ENCODE data around the gene CAB39L.
"Not testable (repeated sequence)": the region's sequence is repeated elsewhere in the genome, so short reads cannot be mapped to it uniquely, and the experiment has no call there.

Gene CAB39L

DNA sequence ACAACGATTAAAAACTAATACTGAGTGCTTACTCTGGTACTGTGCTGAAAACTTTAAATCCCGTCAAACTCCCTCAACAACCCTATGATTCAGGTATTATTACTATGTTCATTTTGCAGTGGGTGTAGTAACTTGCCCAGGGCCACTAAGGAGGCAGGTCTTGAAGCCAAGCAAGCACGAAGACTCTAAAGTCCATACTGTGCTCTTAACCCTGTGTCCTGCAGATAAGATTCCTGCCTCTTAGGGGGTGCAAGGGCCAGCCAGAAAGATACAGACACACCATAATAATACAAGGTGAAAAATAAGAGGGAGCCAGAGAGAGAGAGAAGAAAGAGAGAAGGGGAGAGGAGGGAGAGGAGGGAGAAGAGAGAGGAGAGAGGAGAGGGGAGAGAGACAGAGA is 100.6 kb downstream of the CAB39L start:
- no peak for ATAC-seq

DNA sequence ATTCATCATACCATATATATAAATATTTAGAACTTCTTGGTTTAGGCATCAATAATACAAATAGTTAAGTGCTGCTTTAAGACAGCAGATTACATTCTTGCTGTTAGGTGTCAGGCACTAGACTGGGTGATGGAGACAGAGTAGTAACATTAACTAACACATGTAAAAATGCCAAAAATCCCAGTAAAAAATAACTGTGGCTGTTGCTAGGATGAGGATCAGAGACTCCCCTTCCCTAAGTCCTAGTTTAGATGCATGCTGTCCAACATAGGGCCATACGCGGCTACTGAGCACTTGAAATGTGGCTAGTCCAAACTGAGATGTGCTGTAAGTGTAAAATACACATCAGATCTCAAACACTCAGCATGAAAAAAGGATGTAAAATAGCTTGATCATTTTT is 101.4 kb downstream of the CAB39L start:
- no peak for ATAC-seq

DNA sequence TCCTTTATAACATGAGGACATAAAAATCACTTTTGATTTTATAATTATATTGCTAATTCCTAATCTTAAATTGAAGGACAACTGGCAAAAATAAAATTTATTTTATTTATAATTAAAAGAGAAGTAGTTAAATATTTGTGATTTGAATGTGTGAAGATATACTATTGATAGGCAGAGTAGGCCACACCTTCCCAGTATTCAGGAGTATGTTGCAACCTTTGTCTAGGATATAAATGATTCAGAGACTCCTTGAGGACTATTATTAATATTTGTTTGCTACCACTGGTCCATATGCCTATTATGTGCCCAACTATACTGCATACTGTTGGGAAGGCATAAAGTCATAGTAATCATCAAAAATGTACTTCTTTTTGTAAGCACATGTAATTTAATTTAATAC is 101.9 kb downstream of the CAB39L start:
- no peak for ATAC-seq

- no peak for ATAC-seq
These were observed 102.3 kb downstream of the CAB39L start for GRCh38 chr13:49341517-49341916.

GRCh38 chr13:49340161-49340560 is 103.7 kb downstream of the CAB39L start:
- ATAC-seq, result no peak

GRCh38 chr13:49336655-49337054 is 107.2 kb downstream of the CAB39L start:
- ATAC-seq, result no peak

GRCh38 chr13:49330546-49330864 is 113.4 kb downstream of the CAB39L start:
- no peak for ATAC-seq

GRCh38 chr13:49329831-49330545 is 113.9 kb downstream of the CAB39L start:
- ATAC-seq, result no peak

GRCh38 chr13:49327145-49327544 is 116.7 kb downstream of the CAB39L start:
- not testable (repeated sequence) for ATAC-seq

DNA sequence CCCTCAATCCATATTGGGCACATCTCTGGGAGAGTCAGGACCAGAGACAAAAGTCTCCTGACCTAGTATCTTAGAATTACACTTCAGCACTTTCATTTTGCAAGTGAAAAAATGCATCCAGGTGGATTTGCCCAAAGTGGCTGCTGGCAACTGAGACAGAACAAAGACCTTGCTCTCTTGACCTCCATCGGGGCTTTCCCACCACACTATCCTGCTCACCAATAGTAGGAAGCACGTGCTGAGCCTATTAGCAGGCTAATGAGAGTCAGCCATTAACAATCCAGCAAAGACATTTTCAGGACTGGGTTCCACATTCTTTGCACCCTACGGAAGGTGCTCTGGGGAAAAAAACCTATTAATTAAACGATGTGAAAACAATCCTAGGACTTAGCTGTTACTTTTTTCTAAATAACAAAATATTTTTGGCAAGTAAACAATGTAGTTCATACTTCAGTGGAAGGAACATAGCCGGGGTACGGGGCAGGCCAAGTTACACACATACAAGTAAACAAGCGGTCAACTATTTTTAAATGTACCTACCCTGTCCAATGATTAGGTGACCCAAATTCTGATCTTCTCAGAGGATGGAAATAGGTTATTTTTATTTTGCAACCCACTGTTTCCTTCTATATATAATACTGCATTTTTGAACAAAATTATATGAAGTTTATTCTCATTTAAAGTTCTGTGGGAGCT is 117.5 kb downstream of the CAB39L start:
- ATAC-seq, result no peak

DNA sequence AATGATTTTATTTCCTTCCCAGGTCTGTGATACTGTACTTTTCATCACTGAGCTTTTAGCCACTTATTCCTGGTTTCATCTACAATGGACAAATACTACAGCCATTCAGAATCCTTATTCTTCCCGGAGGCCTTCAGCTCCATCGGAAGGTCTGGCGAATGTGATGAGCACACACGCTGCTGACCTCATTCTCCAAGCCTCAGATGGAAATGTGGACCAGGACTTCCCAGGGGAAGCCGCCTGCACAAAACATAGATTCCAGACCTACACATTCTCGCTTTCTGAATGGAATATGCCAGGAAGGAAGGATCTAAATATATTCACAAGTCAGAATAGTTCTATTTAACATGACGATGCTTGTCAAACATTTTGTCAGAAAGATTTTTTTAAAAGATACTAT is 120.5 kb downstream of the CAB39L start:
- ATAC-seq, result no peak

DNA sequence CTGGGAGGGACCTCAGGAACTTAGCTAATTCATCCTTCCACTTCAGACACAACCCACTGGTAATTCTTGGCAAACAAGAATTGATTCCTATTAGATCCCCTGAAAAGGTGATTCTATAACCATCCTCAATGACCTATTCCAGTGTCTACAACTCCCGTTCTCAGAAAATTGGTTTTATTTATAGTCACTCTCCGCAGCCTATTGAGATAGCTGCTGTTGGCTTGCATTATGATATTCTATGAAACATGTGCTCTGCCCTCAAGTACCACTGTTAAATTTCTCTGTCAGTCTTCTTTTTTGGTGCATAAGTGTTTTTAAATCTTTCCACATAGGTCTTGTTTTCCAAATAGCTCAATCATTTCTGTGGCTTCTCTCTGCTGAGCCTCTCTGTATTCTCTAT is 121.2 kb downstream of the CAB39L start:
- no peak for ATAC-seq

DNA sequence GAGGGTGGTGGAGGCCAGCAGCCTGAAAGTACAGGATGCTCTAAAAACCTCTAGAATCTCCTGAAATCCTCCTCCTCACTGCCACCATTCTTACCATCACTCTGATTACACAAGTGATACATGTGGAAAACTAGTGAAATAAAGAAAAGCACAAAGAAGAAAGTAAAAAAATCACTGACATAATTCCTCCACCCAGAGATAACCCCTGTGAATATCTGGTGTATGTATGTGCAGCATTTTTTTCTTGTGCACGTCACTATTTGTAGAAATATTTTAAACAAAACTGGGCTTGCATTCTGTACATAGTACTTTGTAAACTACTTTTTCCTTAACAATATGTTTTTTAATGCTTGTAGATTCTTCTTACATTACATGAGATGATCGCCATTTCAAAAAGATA is 122.9 kb downstream of the CAB39L start:
- no peak for ATAC-seq

DNA sequence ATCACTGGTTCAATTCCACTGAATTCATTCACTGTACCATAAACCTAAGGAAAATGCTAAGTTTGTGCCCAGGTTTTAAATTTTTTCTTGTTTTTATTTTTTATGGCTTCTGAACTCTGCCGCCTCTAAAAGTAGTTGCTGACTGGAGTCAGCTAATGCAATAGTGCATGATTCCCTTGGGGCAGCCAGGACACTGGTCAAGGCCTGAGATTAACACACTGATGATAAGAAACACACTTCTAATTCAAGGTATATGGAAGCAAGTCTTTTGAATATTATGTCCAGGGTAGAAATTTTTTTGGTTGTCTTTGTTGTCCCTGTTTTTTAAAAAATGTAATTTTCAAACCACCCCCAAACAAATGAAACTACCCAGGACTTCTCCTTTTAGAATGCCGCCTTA is 123.9 kb downstream of the CAB39L start:
- no peak for ATAC-seq

- no peak for ATAC-seq
These were observed 124.3 kb downstream of the CAB39L start for GRCh38 chr13:49319551-49319950.

DNA sequence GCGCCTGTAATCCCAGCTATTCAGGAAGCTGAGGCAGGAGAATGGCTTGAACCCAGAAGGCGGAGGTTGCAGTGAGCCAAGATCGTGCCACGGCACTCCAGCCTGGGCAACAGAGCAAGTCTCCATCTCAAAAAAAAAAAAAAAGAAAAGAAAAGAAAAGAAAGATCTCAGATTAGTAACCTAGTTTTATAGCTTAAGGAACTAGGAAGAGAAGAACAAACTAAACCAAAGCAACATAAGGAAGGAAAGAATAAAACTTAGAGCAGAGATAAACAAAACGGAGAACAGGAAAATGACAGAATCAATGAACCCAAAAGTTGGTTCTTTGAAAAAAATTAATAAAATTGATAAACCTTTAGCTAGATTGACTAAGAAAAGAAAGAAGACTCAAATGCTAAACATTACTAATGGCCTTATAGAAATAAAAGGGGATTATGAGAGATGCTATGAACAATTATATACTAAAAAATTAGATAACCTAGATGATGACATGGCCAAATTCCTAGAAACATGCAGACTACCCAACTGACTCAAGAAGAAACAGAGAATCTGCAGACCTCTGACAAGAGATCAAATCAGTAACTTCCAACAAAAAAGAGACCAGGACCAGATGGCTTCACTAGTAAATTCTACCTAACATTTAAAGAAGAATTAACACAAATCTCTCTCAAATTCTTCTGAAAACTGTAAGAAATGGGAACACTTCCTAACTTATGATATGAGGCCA is 127.9 kb downstream of the CAB39L start:
- no peak for ATAC-seq

DNA sequence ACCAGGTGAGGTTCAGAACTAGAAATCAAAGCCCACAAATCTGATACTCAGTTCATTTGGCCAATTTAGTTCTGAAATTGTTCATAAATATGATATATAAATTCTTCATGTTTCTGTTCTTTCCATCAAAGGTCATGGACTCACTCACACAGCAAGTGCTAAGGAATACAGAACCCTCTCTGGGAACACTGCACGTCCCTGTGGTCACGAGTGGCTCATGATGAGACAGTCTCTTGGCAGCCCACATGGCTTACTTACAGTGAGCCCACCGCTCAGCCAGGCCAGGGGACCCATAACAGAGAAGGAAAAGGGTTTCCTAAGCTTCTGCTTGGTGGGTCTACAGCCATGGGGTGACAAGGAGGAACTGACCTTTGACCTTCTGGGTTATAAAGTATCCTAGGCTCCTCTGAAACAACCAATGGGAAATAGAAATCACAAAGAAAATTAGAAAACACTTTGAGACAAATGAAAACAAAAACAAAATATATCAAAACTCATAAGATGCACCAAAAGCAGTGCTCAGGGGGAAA is 128.8 kb downstream of the CAB39L start:
- no peak for ATAC-seq

GRCh38 chr13:49314344-49314882 is 129.5 kb downstream of the CAB39L start:
- ATAC-seq, result peak; percentile 28 to 36

GRCh38 chr13:49311816-49312215 is 132.0 kb downstream of the CAB39L start:
- no peak for ATAC-seq

GRCh38 chr13:49310251-49310650 is 133.6 kb downstream of the CAB39L start:
- ATAC-seq, result no peak

GRCh38 chr13:49308921-49309408 is 134.9 kb downstream of the CAB39L start:
- no peak for ATAC-seq

DNA sequence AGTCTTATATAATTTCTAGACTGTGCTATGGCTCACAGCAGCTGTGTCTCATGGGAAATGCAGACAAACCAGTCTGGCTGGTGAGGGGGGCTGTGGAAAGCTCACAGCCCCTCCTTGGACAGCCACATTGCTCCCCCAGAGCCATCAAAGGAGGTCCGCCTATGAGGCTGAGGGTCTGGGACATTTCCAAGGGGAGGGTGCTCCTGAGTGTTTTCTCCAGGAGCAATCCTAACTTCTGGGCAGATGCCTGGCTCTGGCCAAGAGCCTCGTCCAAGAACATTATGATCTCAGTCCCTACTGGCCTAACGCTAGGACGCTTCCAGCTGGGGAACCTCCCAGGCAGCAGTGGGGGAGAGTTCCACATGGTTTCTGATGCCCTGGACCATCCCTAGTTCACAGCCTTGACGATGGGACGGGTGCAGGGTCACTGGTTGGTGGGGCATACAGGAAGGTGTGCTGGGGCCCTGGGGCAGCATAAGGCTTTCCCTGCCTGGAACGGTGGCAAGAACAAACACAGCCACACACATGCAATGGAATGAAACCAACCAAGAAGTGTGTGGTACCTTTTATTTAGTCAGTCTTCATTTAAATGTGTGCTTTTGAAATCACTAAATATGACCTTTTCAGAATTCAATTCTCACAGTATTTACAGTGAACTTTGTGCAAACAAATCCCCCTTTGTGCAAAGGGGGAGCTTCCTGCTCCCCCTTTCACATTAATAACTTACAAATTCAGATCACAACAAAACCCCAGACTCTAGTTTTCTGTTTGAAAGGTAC is 135.6 kb downstream of the CAB39L start:
- no peak for ATAC-seq

DNA sequence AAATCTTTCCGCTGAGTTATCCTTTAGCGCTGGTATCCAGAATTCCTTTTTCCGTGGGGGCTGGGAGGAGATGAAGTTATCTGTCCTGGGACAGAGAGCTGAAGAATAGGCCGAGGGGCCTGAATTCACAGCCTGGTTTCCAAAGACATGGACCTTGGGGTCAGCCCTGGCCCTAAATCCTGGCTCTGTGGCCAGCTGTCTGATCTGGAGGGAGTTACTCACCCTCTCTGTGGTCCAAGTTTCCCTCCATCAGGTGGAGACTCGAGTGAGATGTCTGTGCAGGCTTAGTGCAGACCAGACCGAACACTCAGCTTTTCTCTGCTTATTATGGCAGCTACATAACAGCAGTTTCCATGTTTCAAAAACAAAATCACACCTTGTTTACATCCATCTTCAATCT is 136.5 kb downstream of the CAB39L start:
- ATAC-seq, result no peak

Measured in activated CD4-positive, CD25-positive, alpha-beta regulatory T cell treated with anti-CD3 and anti-CD28 coated beads, Interleukin-2, amount 50 U/mL, for 24 hours (primary cell).